NCI-H446 (cell line): ENCODE data around the gene TMEM120B.
A peak's percentile ranks its signal among the peaks of the same experiment; 100 is the strongest.
"Not testable (repeated sequence)": the region's sequence is repeated elsewhere in the genome, so short reads cannot be mapped to it uniquely, and the experiment has no call there.

ENCODE experiments used
- DNase-seq, 2 experiments: peaks; one replicate each; lab custom pipeline; 2025; lab: John Stamatoyannopoulos, UW

Gene TMEM120B

DNA sequence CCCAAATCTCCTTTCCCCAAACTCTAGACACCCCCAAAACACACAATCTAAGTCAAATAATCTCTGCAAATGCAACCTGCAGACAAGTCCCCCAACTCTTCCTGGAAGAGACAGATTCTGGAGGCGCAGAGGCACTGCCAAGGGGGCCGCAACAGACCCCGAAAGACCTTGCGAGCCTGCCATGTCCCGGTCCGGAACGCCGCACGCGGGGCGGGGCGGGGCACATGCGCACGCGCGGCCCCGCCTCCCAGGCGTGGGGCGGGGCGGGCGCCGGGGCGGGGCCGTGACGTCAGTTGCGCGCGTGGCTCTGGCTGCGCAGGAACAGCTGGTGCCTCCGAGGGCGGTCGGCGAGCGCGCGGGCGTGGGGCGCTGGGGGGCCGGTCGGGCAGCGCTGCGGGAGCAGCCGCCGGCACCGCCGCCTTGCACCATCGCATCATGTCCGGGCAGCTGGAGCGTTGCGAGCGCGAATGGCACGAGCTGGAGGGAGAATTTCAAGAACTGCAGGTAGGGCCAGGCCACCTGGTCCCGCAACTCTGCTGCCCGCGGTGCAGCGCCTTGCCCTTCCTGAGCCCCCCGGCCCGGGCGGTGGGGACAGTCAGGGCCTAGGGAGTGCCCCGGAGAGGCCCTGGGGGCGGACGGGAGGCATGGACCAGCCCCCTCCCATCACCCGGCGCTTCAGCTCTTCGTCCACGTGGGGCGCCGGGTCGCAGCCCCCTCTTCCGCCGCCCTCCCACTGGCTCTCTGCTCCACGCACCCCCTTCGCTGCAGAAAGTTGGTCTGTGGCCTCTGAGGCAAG, at the start of gene TMEM120B:
Gene TMEM120B, plus strand, starts transcription at position 292 of the 796 bp plus-strand sequence. Its CDS starts 144 bp downstream, at position 436.
- peak; percentile 31 to 90 for DNase-seq

DNA sequence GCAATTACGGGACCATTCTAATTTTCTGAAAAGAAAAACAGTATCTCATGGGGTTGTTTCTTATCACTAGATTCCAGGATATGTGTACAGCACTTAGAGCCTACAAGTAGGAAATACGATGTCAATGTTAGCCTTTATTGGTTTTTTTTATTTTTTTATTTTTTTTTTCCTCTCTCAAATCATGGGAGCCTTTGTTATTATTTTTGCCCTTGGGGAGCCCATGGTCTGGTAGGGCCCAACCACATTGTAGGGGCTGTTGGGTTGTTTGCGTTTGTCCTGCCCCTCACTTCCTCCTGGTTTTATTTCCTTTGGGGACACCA, 49.0 kb upstream of the TMEM120B start:
- no peak for DNase-seq

DNA sequence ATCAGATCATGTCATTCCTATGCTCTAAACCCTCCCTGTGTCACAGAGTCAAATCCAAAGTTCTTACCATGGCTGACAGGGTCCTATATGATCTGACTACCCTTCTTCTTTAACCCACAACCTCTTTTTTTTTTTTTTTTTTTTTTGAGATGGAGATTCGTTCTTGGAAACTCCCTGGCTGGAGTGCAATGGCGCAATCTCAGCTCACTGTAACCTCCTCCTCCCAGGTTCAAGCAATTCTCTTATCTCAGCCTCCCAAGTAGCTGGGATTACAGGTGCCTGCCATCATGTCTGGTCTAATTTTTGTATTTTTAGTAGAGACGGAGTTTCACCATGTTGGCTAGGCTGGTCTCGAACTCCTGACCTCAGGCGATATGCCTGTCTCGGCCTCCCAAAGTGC, 45.7 kb upstream of the TMEM120B start:
- not testable (repeated sequence) for DNase-seq

DNA sequence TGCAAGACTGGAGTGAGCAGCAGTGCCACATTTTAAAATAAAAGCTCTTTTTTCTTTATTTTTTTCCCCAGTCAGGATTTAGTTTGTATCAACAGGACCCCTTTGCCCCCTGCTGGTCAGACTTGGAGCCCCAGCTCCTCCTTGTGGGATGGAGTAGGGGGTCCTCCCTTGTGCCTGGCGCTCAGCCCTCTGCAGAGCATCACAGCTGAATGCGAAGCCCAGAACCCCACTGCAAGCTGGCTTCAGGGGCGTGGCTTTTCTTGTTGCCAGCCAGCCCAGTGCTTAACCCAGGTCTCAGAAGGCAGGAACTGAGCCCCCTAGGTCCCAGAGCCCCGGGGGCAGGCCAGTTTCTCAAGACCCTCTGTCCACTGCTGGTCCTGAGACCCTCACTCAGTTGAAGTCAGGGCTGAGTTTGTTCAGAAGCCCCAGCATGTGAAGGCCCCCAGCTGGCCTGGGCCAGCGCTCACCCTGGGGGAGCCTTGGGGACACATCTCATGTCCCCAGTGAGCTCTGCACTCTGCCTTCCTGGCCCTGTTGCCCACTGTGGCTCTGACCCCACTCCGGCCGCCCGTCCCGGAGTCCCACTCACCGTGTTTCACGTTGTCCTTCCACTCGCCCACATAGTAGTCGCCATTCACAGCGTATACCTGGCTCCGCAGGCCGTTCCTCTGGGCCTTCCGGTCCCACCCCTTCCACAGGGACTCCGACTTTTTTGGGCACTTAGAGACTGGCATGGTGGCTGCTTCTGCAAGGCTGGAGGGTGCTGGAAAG, 43.6 kb upstream of the TMEM120B start:
- peak in 1 of 2 experiments; percentile 41 for DNase-seq

- DNase-seq, result no peak
Observed at GRCh38 chr12:121669521-121669900, 43.0 kb upstream of the TMEM120B start, which contains the start of gene MORN3. TSS of gene MORN3 (minus strand) at chr12:121669654. CDS start at chr12:121669483, 171 bp downstream.

- peak in 1 of 2 experiments; percentile 74 for DNase-seq
Observed at GRCh38 chr12:121673013-121673511, 39.5 kb upstream of the TMEM120B start.

DNA sequence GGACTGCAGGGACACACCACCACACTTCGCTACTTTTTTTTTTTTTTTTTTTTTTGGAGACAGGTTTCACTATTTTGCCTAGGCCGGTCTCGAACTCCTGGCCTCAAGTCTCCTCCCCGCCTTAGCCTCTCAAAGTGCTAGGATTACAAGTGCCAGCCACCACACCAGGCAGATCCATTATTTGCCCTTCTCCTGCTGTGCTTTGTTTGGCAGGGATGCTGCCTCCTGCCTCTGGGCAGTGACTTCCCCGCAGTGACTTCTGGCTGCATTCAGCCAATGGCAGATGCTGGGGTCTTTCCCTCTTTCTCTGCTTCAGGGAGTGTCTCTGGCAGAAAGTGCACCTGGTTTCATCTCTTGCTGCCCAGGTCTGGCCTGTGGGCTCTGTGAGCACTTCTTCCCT, 36.4 kb upstream of the TMEM120B start:
- DNase-seq, result peak in 1 of 2 experiments; percentile 66

- DNase-seq, result no peak
Observed at GRCh38 chr12:121678305-121678704, 34.2 kb upstream of the TMEM120B start.

DNA sequence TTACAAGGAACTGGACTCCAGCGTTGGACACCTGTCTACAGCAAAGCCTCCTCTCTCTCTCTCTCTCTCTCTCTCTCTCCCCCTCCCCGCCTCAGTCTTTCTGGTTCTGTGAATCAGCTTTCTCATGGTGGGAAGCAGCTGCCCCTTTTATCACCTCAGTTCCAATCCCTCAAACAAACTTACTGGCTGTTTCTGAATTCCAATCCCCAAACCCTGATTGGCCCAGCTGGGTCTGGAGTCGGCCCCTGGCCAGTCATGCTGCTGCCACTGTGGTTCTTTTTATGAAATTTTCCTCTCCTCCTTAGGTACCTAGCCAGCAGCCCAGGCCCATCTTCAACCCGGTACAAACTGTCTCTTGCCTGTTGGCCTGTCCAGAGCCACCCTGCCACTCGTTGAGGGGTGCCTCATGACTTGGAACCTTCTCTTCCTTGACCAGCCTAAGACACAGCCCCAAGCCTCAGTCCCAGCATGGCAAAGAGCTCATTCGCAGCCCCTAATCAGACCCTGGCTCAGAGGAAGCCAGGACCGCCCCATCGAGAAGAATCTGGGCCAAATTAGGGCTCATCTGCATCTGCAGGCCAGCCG, 33.7 kb upstream of the TMEM120B start:
- DNase-seq, result no peak

DNA sequence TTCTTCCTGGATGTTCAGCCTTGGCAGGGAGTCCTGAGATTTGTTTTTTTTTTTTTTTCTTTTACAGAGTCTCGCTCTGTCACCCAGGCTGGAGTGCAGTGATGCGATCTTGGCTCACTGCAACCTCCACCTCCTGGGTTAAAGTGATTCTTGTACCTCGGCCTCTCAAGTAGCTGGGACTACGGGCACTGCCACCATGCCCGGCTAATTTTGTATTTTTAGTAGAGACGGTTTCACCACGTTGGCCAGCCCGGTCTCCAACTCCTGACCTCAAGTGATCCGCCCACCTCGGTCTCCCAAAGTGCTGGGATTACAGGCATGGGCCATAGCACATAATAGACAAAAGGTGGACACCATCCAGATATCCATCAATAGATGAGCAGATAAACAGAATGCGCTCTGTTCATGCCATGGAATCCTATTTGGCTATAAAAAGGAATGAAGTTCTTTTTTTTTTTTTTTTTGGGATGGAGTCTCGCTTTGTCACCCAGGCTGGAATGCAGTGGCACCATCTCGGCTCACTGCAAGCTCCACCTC, 32.8 kb upstream of the TMEM120B start:
- not testable (repeated sequence) for DNase-seq

DNA sequence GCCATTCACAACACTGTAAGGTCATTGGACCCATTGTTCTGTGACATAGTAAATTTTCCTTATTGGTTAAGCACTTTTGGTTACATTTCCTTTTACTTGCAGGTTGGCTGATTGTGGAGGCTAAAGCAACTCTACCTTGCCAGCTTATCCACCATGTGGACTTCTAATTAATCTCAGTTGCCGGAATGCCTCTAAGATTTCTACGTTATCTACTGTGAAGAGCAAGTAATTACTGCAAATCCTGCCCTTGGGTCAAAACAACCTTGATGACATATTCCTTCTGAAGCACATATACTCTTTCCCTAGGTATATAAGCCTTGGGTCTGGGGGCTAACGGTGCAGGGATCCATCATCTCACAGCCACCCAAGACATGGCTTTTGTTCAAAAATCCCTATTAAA, 23.6 kb upstream of the TMEM120B start:
- no peak for DNase-seq

- no peak for DNase-seq
Observed at GRCh38 chr12:121689430-121689829, 23.1 kb upstream of the TMEM120B start.

DNA sequence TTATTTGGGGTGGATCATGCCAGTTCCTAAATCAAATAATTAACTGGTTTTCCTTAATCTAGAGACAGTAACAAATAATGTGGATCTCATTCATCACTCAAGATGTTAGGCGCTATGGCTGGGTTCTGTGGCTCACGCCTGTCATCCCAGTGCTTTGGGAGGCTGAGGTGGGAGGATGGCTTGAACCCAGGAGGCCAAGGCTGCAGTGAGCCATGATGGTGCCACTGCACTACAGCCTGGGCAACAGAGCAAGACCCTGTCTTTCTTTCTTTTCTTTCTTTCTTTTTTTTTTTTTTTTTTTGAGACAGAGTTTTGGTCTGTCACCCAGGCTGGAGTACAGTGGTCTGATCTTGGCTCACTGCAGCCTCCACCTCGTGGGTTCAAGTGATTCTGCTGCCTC, 19.8 kb upstream of the TMEM120B start:
- DNase-seq, result not testable (repeated sequence)

DNA sequence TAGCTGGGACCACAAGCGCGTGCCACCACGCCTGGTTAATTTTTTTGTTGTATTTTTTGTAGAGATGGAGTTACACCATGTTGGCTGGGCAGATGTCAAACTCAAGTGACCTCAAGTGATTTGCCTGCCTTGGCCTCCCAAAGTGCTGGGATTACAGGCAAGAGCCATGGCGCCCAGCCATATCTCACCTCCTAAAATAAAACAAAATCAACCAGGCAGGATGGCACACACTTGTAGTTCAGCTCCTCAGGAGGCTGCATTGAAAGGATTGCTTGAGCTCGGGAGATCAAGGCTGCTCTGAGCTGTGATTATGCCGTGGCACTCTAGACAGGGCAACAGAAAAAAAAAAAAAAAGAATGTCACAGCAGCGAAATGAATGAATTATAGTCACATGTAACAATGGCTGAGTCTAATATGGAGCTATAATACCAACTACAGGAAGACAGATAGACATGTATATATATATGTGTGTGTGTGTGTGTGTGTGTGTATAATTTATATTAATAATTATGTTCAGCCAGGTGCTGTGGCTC, 19.3 kb upstream of the TMEM120B start:
- no peak for DNase-seq

- peak; percentile 27 to 67 for DNase-seq
Observed at GRCh38 chr12:121697093-121697698, 15.4 kb upstream of the TMEM120B start.

DNA sequence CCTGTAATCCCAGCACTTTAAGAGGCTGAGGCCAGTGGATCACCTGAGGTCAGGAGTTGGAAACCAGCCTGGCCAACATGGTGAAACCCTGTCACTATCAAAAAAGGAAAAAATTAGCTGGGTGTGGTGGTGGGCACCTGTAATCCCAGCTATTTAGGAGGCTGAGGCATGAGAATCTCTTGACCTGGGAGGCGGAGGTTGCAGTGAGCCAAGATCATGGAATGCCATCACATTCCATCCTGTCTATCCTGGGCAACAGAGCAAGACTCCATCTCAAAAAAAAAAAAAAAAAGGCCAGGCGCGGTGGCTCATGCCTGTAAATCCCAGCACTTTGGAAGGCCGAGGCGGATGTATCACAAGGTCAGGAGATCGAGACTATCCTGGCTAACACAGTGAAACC, 14.7 kb upstream of the TMEM120B start:
- not testable (repeated sequence) for DNase-seq

GRCh38 chr12:121701667-121702277, 10.8 kb upstream of the TMEM120B start:
- no peak for DNase-seq

- no peak for DNase-seq
Observed at GRCh38 chr12:121702944-121703343, 9.6 kb upstream of the TMEM120B start.

DNA sequence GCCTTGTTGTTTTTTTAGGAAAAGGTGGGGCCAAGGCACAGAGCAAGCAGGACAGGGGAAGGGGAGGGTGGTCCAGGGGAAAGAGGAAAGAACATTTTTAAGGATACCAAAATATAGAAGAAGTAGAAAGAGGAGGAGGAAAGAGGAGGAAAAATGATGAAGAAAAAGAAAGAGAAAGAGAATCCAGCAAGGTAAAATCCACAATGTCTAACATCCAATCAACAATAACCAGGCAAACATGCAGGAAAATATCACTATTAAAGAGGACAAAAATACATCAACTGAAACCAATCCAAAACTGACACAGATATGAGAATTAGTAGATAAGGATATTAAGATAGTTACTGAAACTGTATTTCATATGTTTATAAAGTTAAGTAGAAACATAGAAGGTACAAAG, 7.0 kb upstream of the TMEM120B start:
- DNase-seq, result no peak

DNA sequence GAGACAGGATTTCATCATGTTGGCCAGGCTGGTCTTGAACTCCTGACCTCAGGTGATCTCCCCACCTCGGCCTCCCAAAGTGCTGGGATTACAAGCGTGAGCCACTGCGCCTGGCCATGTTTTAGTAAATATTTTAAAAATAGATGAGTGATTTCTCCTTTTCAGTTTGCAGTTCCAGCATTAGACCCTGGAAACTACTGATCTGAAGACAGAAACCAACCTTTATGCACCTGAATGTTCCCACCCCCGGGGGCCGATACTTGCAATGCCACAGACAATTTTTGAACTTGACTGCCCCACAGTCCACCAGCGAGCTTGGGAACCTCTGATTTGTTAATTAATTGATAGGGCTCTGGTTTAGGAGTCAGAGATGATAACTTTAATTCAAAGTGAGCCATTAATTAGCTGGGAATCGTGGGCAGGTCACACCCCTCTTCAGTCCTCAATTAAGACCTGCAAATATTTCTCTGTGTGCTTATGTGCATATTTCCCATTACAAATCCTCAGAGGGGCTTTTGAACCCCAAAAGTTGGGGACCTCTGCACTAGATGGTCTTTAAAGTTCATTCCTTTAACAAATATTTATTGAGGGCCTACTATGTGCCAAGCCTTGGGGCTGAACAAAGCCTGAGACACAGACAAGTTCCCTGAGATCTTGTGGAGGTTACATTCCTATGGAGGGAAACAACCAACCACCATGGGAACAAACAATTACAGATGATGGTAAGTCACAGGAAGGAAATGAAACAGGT, 4.1 kb upstream of the TMEM120B start:
- no peak for DNase-seq

DNA sequence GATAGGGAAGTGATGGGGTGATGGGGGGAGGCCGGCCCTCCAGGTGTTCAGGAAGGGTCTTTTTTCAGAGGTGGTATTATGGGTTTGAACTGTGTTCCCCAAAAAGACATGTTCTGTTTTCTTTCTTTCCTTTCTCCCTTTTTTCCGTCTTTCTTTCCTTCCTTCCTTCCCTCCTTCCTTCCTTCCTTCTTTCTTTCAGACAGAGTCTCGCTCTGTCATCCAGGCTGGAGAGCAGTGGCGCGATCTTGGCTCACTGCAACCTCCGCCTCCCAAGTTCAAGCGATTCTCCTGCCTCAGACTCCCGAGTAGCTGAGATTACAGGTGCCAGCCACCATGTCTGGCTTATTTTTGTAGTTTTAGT, 3.5 kb upstream of the TMEM120B start:
- not testable (repeated sequence) for DNase-seq
